K562 (cell line): ENCODE data around the gene HPN. TPM values are rescaled to one million over a fixed set of nuclear protein-coding genes. Genes with fewer than 3 reads are reported as not detected.
A peak's percentile ranks its signal among the peaks of the same experiment; 100 is the strongest.
"Not testable (repeated sequence)": the region's sequence is repeated elsewhere in the genome, so short reads cannot be mapped to it uniquely, and the experiment has no call there.

Source experiments
- ATAC-seq: fragments of 200-7000 bp; cut with Tn5 transposase; 3 replicates; pipeline ENCODE4 v1.9.1; 2020; ENCODE audit warnings: moderate library complexity
- BruUV-seq: library from RNA; stranded (reverse); fragments of 400-500 nt; replicated peaks from 2 replicates; lab custom pipeline; 2021; lab: Mats Ljungman, UMichigan
- CTCF ChIA-PET: fragments of 300-600 bp; formaldehyde crosslinking; extraction: SDS; loops from one replicate; lab custom pipeline; 2021; ENCODE audit warnings: low intra/inter-chr PET ratio; lab: Yijun Ruan, JAX
- POLR2A ChIA-PET: fragments of 300-600, 350-650 bp; sonication (Branson Sonifier 250); formaldehyde crosslinking; extraction: SDS; loops from one replicate; lab custom pipeline; 2021; ENCODE audit warnings: antibody characterized with exemption, inconsistent platforms; lab: Yijun Ruan, JAX
- DNase-seq, 4 experiments: peaks; one replicate each; pipeline versions ENCODE4 v3.0.0 to v3.0.0-alpha.2; 2011 to 2018; ENCODE audit warnings: low spot score in 3 of 4, mixed read lengths in 3 of 4; ENCODE audit errors: extremely low read depth in 1 of 4
- FAIRE-seq: peaks from 2 replicates; lab custom pipeline; 2011; peaks lifted over from hg19 to GRCh38; lab: Jason Lieb, UNC
- H2AFZ ChIP-seq: 2 replicates; pipeline ENCODE4 v1.6.0; 2011; ENCODE audit warnings: low read depth, low read length, control low read depth, inconsistent platforms
- H3K27ac ChIP-seq: fragments of 200-600 bp; 3 replicates; pipeline ENCODE4 v1.8.0; 2011; ENCODE audit warnings: low read depth, mild to moderate bottlenecking, control low read depth, inconsistent platforms, low read length, moderate library complexity, mixed read lengths; ENCODE audit errors: extremely low read depth
- H3K27me3 ChIP-seq, 2 experiments: fragments of 300-600 bp in 1 of 2; 2 replicates in 1 of 2; 3 replicates in 1 of 2; pipeline versions ENCODE4 v1.6.0 to v1.8.0; 2011; ENCODE audit warnings: inconsistent platforms in 2 of 2, low read length in 2 of 2, mild to moderate bottlenecking in 1 of 2, mixed read lengths in 1 of 2, moderate library complexity in 1 of 2; ENCODE audit not compliant: control insufficient read depth in 2 of 2, insufficient read depth in 2 of 2
- H3K36me3 ChIP-seq: fragments of 300-600 bp; 3 replicates; pipeline ENCODE4 v1.8.0; 2011; ENCODE audit warnings: mild to moderate bottlenecking, low read length, inconsistent platforms; ENCODE audit not compliant: control insufficient read depth, insufficient read depth
- H3K4me1 ChIP-seq, 2 experiments: fragments of 200-600 bp in 1 of 2; replicated peaks in 1 of 2; 2 replicates in 1 of 2; 3 replicates in 1 of 2; pipeline versions ENCODE4 v1.5.1 to v1.8.0; 2011; ENCODE audit warnings: inconsistent platforms in 2 of 2, low read length in 2 of 2, mild to moderate bottlenecking in 1 of 2, mixed read lengths in 1 of 2, moderate library complexity in 1 of 2; ENCODE audit not compliant: control insufficient read depth in 2 of 2, insufficient read depth in 2 of 2
- H3K4me2 ChIP-seq: 2 replicates; pipeline ENCODE4 v1.6.1; 2011; ENCODE audit warnings: low read length, control low read depth, inconsistent platforms, mixed read lengths; ENCODE audit not compliant: insufficient read depth
- H3K4me3 ChIP-seq: fragments of 200-600 bp; sonication (generic), shearing (Covaris generic); 2 replicates; pipeline ENCODE4 v1.5.1; 2016; ENCODE audit warnings: control low read depth, inconsistent platforms
- H3K79me2 ChIP-seq: fragments of 200-600 bp; 3 replicates; pipeline ENCODE4 v1.8.0; 2011; ENCODE audit warnings: low read length, inconsistent platforms; ENCODE audit not compliant: control insufficient read depth, insufficient read depth
- H3K9ac ChIP-seq, 2 experiments: 2 replicates each; pipeline versions ENCODE4 v1.6.0 to v1.6.1; 2011; ENCODE audit warnings: low read depth in 2 of 2, low read length in 2 of 2, control low read depth in 1 of 2, inconsistent platforms in 1 of 2, mild to moderate bottlenecking in 1 of 2, mixed read lengths in 1 of 2; ENCODE audit not compliant: insufficient read depth in 1 of 2
- H3K9me1 ChIP-seq: one replicate; pipeline ENCODE4 v1.6.0; 2011; ENCODE audit warnings: inconsistent platforms, mild to moderate bottlenecking, low read length, moderate library complexity; ENCODE audit not compliant: control insufficient read depth, insufficient read depth
- H3K9me3 ChIP-seq: replicated peaks from 2 replicates; pipeline ENCODE4 v1.5.1; 2011; ENCODE audit warnings: low read depth, low read length, inconsistent platforms; ENCODE audit not compliant: control insufficient read depth, insufficient read depth
- H4K20me1 ChIP-seq: replicated peaks from 2 replicates; pipeline ENCODE4 v1.6.1; 2011; ENCODE audit warnings: low read length, inconsistent platforms, mixed read lengths; ENCODE audit not compliant: control insufficient read depth, insufficient read depth
- BCOR ChIP-seq: fragments of 450-650 bp; IDR thresholded peaks from 2 replicates; pipeline ENCODE4 v1.6.1; 2016
- RBM25 ChIP-seq: fragments of 200-400 bp; formaldehyde crosslinking; IDR thresholded peaks from 2 replicates; pipeline ENCODE4 v1.6.1; 2018; ENCODE audit warnings: low read length, low read depth, moderate library complexity; ENCODE audit not compliant: severe bottlenecking
- ZNF121 ChIP-seq: sonication (generic); formaldehyde crosslinking; conservative IDR thresholded peaks from 2 replicates; pipeline ENCODE4 v1.8.0; 2022; ENCODE audit warnings: missing genetic modification reagents
- WGBS: fragments of 100-300 bp; shearing (Covaris generic); methylation state at CpG from one replicate; pipeline ENCODE4 v1.1.6; 2016; ENCODE audit warnings: low coverage, mixed read lengths; ENCODE audit not compliant: insufficient coverage; ENCODE audit errors: missing lambda C conversion rate; 5-methylcytosine and 5-hydroxymethylcytosine counted together
- in situ Hi-C: fragments of 300-500 bp; cut with MboI; formaldehyde crosslinking; loops from 4 replicates; pipeline ENCODE4 v1.15.0; 2018; ENCODE audit warnings: inconsistent platforms, mixed read lengths
- intact Hi-C: fragments of 100-400 bp; cut with micrococcal nuclease; formaldehyde crosslinking; loops from 2 replicates; pipeline ENCODE4 v1.14.2; 2022
- polyA plus RNA-seq, 8 experiments: library from polyadenylated mRNA; depleted of rRNA in 4 of 8; stranded (reverse) in 5 of 8; unstranded in 3 of 8; fragments of >200 nt; fragmentation: Nextera tagmentation in 2 of 8; fragmentation: Illumina TruSeq in 1 of 8; extraction: Ambion mirVana in 2 of 8; extraction: Trizol in 1 of 8; gene quantifications; 2 replicates each; pipeline versions ENCODE4 v1.2.1 to v1.2.3, GENCODE V29; 2011 to 2014; ENCODE audit warnings: inconsistent platforms in 1 of 8, missing spikeins in 1 of 8
- total RNA-seq, 7 experiments: library from RNA; depleted of rRNA in 6 of 7; stranded (reverse); fragments of >200 nt in 6 of 7; fragmentation: Illumina TruSeq in 2 of 7; extraction: Trizol in 2 of 7; gene quantifications; 2 replicates each; pipeline versions ENCODE4 v1.2.1 to v1.2.3, GENCODE V29; 2011 to 2021; ENCODE audit warnings: low replicate concordance in 1 of 7

HPN gene
- total and polyA plus RNA-seq, 9 of the 15 experiments (the other 6 are each of a cell fraction or from before 2014, with no cell fraction given): 0.10 to 0.20 TPM; not detected in 7

- H3K9me3 ChIP-seq, H3K9ac ChIP-seq, DNase-seq, intact Hi-C loops, BruUV-seq, in situ Hi-C loops, FAIRE-seq, H3K79me2 ChIP-seq, H3K4me2 ChIP-seq, H4K20me1 ChIP-seq, POLR2A ChIA-PET, H3K27ac ChIP-seq, H3K9me1 ChIP-seq, H3K27me3 ChIP-seq, CTCF ChIA-PET, H2AFZ ChIP-seq, H3K4me3 ChIP-seq, H3K36me3 ChIP-seq, ATAC-seq: not testable (repeated sequence)
- peak; percentile 91 for TF ChIP-seq ZNF121
- 0 out of 2 replicates have a peak, but pooled peaks have one; percentile 35 for TF ChIP-seq BCOR
- TF ChIP-seq RBM25: peak; percentile 26
- H3K4me1 ChIP-seq: peaks cover 10 to 35% of the 10 kb centered on the region in 2 experiments
- WGBS: 68% methylated on average over 10 of the region's 10 CpGs
Observed at GRCh38 chr19:35101949-35102348, 60.4 kb downstream of the HPN start.

- H3K9me1 ChIP-seq, ATAC-seq, BruUV-seq, in situ Hi-C loops, intact Hi-C loops, DNase-seq, H4K20me1 ChIP-seq, H3K4me3 ChIP-seq, H3K9me3 ChIP-seq, CTCF ChIA-PET, H3K27me3 ChIP-seq, H3K9ac ChIP-seq, H3K36me3 ChIP-seq, H3K4me2 ChIP-seq, FAIRE-seq, H2AFZ ChIP-seq, H3K27ac ChIP-seq, H3K79me2 ChIP-seq: not testable (repeated sequence)
- TF ChIP-seq BCOR (0 out of 2 replicates have a peak, but pooled peaks have one; percentile 40), ZNF121 (peak; percentile 83)
- 67% methylated on average over 10 of the region's 10 CpGs for WGBS
- POLR2A ChIA-PET: interaction anchor here (0.6 kb wide), 1 partner anchor 37 kb away, joined by 4 read pairs; no protein-coding TSS in a partner anchor
- H3K4me1 ChIP-seq: peaks cover 19 to 33% of the 10 kb centered on the region in 2 experiments
Observed at GRCh38 chr19:35103614-35104013, 62.1 kb downstream of the HPN start.
